Measurements from ENCODE around the gene COMMD1. TPM values are rescaled to one million over a fixed set of nuclear protein-coding genes. Genes with fewer than 3 reads are reported as not detected.
A peak's percentile ranks its signal among the peaks of the same experiment; 100 is the strongest.

COMMD1 gene
- total RNA-seq, 2 donors from 2014 or later: 48.6 to 51.8 TPM

GRCh38 chr2:61959381-61960293 lies 54.2 kb downstream of the COMMD1 start:
- intact Hi-C loops (cut with DNase I): no loop called here
- DNase-seq: no peak
- ATAC-seq: no peak

GRCh38 chr2:61961231-61961901 lies 55.9 kb downstream of the COMMD1 start:
- no peak for DNase-seq
- intact Hi-C loops (cut with DNase I): no loop called here
- ATAC-seq: no peak

- DNase-seq: no peak
- no peak for ATAC-seq
Observed at GRCh38 chr2:61962095-61962984, 56.9 kb downstream of the COMMD1 start.

GRCh38 chr2:61966087-61966727 lies 60.7 kb downstream of the COMMD1 start:
- intact Hi-C loops (cut with DNase I): no loop called here
- no peak for DNase-seq
- no peak for ATAC-seq

More at GRCh38 chr2:61962095-61962984, 56.9 kb downstream of the COMMD1 start:
- intact Hi-C loops (cut with DNase I): no loop called here

- intact Hi-C loops (cut with DNase I): no loop called here
- ATAC-seq (no peak), DNase-seq (no peak)
Observed at GRCh38 chr2:61967262-61967661, 61.8 kb downstream of the COMMD1 start.

- DNase-seq (no peak), ATAC-seq (no peak)
- intact Hi-C loops (cut with DNase I): no loop called here
Observed at GRCh38 chr2:61969376-61969775, 63.9 kb downstream of the COMMD1 start.

- no peak for DNase-seq
- intact Hi-C loops (cut with DNase I): no loop called here
- peak; percentile 63 to 80 for ATAC-seq
Observed at GRCh38 chr2:61970807-61971556, 65.5 kb downstream of the COMMD1 start.

GRCh38 chr2:61978522-61978921 lies 73.0 kb downstream of the COMMD1 start:
- peak; percentile 78 to 93 for ATAC-seq
- DNase-seq: peak; percentile 47
- intact Hi-C loops (cut with DNase I): no loop called here

- intact Hi-C loops (cut with DNase I): no loop called here
- DNase-seq (no peak), ATAC-seq (no peak)
Observed at GRCh38 chr2:61980758-61981157, 75.3 kb downstream of the COMMD1 start.

- intact Hi-C loops (cut with DNase I): no loop called here
- no peak for DNase-seq
- no peak for ATAC-seq
Observed at GRCh38 chr2:61984682-61985081, 79.2 kb downstream of the COMMD1 start.

- peak in 1 of 2 donors; percentile 21 for ATAC-seq
- no peak for DNase-seq
- intact Hi-C loops (cut with DNase I): no loop called here
Observed at GRCh38 chr2:61988462-61989366, 83.2 kb downstream of the COMMD1 start.

- ATAC-seq (peak in 1 of 2 donors; percentile 67), DNase-seq (no peak)
- intact Hi-C loops (cut with DNase I): loop anchor here (2.0 to 5.0 kb wide), 2 partner anchors 414 to 419 kb away; no protein-coding TSS in a partner anchor
Observed at GRCh38 chr2:61993422-61994024, 88.0 kb downstream of the COMMD1 start.

GRCh38 chr2:61994531-61994930 lies 89.1 kb downstream of the COMMD1 start:
- no peak for ATAC-seq
- intact Hi-C loops (cut with DNase I): loop anchor here (2.0 to 5.0 kb wide), 2 partner anchors 413 to 418 kb away; no protein-coding TSS in a partner anchor
- no peak for DNase-seq

- intact Hi-C loops (cut with DNase I): loop anchor here in 1 of 2 donors (2.0 kb wide), 1 partner anchor 418 kb away; no protein-coding TSS in a partner anchor
- DNase-seq (no peak), ATAC-seq (no peak)
Observed at GRCh38 chr2:61995065-61995464, 89.6 kb downstream of the COMMD1 start.

- intact Hi-C loops (cut with DNase I): loop anchor here in 1 of 2 donors (2.0 kb wide), 1 partner anchor 417 kb away; no protein-coding TSS in a partner anchor
- DNase-seq (no peak), ATAC-seq (peak; percentile 15 to 34)
Observed at GRCh38 chr2:61995515-61995914, 90.0 kb downstream of the COMMD1 start.

GRCh38 chr2:61998426-61998825 lies 93.0 kb downstream of the COMMD1 start:
- DNase-seq (no peak), ATAC-seq (no peak)
- intact Hi-C loops (cut with DNase I): no loop called here
